Inferior parietal cortex (tissue), 1 donor: ENCODE data around the gene APBA3.

ENCODE experiments used
- DNase-seq: peaks from one replicate; pipeline ENCODE4 v3.0.0-alpha.2; 2016; ENCODE audit errors: extremely low spot score

The APBA3 gene

DNA sequence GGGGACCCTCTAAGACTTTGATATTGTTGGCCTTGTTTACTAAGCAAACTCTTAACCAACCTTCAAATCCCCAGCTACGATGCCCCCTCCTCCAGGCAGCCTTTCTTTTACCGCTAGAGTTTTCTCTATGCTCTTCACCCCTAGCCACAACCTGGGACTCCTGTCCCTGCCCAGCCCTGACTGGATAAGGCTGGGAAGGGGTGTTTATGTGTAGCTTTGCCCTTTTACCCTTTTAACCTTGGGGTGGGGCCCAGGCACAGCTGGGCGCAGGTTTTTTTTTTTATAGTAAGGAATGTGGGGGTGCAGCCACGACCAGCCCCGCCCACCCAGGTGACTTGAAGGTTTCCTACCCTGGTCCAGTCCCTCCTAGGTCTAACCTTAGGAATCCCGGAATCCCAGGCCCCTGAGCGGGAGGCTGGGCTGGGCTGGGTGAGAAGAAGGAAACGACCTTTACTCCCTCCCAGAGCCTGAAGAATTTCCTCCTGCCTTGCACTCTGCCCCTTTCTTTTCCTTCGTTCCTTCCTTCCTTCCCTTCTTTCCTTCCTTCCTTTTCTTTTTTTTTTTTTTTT, 41.1 kb downstream of the APBA3 start:
- no peak for DNase-seq

DNA sequence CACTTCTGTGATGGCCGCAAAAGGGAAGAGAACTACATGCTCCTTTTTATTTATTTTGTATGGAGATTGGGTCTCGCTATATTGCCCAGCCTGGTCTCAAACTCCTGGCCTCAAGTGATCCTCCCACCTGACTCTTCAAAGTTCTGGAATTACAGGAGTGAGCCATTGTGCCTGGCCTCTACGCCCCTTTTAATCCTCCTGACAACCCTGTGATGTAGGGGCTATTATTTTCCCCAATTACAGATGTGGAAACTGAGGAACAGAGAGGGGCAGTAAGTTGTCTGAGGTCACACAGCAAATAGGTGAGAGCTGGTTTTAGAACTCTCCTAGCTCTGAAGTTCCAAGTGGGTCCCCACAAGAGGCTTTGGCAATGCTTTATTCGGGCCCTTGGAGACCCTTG, 41.6 kb downstream of the APBA3 start:
- DNase-seq: no peak

DNA sequence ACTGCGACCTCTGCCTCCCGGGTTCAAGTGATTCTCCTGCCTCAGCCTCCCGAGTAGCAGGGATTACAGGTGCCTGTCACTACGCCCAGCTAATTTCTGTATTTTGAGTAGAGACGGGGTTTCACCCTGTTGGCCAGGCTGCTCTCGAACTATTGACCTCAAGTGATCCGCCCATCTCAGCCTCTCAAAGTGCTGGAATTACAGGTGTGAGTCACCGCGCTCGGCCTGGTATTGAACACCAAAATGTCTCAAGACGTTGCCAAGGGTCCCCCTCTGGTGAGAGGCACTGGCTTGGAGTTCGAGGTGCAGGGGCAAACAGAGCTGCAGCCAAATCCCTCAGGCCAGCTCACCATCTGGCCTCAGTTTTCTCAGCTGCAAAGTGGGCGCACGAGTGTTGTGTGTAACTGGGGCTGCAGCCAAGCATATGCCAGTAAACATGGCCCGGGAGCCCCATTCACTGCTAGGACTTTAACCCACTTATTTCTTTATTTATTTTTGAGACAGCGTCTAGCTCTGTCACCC, 45.3 kb downstream of the APBA3 start:
- no peak for DNase-seq

DNA sequence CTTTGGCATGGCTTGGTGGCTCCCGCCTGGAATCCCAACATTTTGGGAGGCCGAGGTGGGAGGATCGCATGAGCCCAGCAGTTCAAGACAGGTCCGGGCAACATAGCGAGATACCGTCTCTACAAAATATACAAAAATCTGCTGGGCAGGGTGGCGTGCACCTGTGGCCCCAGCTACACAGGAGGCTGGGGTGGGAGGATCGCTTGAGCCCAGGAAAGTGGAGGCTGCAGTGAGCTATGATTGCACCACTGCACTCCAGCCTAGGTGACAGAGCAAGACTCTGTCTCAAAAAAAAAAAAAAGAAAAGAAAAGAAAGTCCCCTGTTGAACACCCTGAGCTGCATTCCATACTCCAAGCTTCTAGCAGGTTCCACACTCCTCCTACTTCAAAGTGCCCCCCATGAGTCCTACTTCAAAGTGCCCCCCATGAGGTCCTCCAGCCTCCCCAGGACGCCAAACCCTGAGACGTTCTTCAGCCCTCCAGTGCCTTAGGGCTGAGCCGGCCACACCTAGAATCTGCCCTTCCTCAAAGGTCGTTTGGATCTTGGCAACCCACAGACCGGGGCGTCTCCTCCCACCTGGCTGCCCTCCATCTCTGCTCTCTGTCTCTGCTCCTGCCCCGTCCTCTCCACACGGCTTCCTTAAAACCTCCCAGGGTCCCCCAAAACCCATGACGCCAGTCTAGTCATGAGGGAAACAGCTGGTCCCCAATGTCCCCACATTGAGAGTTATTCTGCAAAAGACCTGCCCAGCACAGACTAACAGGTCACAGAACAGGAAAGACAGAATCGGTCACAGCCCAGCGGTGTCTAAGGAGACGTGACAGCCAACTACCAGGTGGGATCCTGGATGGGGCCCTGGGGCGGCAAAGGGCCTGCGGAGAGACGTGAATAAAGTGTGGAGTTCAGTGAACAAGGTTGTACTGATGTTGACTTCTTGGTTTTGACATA, 48.6 kb downstream of the APBA3 start:
- no peak for DNase-seq

DNA sequence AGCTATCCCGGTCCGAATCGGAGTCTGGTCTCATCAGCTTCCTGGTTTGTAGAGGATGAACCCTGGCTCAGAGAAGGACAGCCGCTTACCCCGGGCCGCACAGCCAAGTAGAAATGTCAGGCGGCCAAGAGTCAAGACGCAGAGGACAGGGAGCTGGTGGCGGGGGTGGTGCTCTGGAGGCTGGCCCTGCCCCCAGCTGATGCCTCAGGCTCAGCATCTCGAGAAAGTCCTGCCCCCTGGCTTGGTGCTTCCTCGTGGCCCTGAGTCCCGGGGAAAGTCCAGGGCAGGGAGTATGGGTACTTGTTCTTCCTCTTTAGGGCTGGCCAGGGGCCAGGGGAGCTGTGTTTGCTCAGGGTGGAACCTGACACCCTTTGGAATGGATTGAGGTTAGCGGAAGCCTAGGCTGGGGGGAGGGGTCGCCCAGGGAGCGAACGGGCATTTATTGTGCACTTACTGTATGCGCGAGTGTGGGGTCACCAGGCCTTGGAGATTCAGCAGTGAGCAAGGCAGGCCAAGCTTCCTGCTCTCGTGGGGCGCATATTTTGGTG, 51.2 kb downstream of the APBA3 start:
- DNase-seq: peak; percentile 30

DNA sequence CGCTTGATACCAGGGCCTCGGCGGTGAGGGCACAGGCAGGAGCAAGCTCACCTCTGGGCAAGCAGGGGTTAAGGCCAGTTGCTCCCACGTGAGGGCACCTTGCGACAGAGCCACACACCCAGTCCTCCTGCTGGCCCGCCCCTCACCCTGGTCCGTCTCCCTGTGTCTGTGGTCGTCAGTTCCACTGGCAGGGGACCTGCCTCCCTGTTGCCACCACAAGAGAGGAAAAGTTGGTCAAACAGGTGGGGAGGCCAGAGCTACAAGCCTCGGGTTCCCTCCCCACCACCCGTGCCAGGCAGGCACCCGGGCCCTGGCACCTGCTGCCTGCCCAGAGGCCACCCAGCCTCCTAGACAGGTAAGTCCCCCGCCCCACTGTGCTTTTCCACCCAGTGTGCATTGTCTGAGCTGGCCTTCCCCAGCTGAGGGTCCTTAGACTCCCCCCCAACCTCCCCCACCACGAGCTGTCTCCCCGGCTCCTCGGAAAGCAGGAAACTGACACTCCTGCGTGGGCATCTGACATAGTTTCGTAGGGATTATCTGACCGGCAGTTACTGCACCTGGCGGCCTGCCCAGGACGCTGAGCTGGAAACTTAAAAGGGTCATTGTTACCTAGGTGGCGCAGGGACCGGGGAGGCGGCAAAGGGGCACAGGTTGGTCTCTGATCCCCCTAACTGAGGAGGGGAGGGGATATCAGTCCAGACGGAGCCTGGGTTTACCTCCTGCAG, 53.1 kb downstream of the APBA3 start, which contains the start of gene TJP3:
TJP3 (plus strand) TSS at position 178 of the 725 bp plus-strand sequence. CDS start 20,049 bp downstream, outside the sequence.
- DNase-seq: no peak

DNA sequence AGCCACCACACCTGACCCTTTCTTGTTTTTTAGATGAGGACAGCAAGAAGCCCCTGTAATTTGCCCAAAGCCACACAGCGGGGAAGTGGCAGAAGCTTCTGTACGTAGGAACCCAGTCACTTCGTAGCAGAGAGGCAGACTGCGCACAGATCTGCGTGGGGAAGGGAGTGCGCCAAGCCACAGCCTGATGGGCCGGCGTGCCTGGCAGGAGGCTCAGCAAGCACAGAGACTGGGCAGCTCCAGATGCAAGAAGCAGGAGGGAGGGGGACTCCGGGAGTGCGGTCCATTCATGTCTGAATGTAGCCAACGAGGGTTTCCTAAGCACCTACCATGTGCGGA, 53.7 kb downstream of the APBA3 start:
- no peak for DNase-seq

DNA sequence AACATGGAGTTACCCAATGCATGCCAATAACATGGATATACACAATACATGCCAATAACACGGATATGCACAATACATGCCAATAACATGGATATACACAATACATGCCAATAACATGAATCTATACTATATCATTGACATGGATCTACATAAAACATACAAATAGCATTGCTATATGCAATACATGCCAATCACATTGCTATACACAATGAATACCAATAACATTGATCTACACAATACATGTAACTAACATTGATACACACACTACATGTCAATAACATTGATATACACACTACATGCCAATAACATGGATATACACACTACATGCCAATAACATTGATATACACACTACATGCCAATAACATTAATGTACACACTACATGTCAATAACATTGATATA, 60.3 kb downstream of the APBA3 start:
- DNase-seq: no peak
